ENCODE measurements around the gene ACCSL.

The ACCSL gene

DNA sequence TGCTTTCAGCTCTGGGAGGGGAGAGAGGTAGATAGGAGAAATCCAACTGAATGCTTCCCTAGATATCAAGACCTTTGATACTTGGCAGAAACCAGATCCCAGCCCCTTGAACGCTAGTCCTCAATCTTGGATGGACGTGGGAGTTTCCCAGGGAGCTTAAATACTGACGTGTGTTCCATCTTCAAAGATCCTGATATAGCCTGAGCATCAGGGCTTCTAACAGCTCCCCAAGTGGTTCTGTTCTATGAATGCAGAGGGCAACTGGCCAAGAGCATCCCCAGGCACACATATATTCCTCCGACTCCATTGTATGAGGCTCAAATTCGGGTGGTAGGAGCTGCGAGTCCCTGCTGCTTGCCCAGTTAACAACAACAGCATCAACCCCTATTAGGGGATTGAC lies 9.6 kb downstream of the ACCSL start:
- TF ChIP-seq ZNF274 (IDR thresholded peaks at IDR 0.05; ENCODE audit: low read depth, low read length) = no peak
- H3K4me3 ChIP-seq (ENCODE audit: low read length) = no peak overlapping the region

DNA sequence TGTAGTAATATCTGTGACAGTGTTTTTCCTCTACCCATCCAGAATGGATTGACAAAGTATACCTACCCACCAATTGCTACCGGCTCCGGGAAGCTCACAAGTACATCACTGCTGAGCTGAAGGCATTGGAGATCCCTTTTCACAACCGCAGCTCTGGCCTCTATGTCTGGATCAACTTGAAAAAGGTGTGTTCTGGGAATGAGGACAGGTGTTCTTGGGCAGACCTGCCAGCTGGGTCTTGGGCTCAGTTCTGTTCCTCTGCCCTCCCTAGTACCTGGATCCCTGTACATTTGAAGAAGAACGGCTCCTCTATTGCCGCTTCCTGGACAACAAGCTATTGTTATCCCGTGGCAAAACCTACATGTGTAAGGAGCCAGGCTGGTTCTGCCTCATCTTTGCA lies 10.5 kb downstream of the ACCSL start:
- H3K4me3 ChIP-seq (ENCODE audit: low read length) = no peak overlapping the region
- TF ChIP-seq ZNF274 (IDR thresholded peaks at IDR 0.05; ENCODE audit: low read depth, low read length) = no peak

DNA sequence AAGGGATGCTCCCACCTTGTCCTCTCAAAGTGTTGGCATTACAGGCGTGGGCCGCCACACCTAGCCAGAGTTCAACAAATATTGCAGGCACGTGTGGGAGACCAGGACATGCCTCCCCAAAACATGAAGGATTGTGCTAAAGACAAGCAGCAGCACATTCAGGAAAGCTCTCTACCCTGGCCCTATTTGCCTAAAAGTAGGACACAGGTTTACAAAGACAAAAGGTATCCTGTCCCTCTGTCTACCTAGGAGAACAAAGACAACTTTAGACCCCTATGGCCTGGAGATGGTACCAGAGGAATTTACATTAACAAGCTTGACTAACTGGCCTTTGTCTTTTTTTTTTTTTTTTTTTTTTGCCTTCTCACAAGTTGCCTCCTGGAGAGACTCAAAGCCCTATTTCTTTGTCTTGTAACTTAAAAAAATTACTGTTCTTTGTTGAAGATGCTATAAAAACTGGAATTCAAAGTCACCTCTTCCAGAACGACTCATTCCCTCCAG lies 17.4 kb downstream of the ACCSL start:
- no peak for TF ChIP-seq ZNF274 (IDR thresholded peaks at IDR 0.05; ENCODE audit: low read depth, low read length)
- H3K4me3 ChIP-seq (ENCODE audit: low read length) = no peak overlapping the region

DNA sequence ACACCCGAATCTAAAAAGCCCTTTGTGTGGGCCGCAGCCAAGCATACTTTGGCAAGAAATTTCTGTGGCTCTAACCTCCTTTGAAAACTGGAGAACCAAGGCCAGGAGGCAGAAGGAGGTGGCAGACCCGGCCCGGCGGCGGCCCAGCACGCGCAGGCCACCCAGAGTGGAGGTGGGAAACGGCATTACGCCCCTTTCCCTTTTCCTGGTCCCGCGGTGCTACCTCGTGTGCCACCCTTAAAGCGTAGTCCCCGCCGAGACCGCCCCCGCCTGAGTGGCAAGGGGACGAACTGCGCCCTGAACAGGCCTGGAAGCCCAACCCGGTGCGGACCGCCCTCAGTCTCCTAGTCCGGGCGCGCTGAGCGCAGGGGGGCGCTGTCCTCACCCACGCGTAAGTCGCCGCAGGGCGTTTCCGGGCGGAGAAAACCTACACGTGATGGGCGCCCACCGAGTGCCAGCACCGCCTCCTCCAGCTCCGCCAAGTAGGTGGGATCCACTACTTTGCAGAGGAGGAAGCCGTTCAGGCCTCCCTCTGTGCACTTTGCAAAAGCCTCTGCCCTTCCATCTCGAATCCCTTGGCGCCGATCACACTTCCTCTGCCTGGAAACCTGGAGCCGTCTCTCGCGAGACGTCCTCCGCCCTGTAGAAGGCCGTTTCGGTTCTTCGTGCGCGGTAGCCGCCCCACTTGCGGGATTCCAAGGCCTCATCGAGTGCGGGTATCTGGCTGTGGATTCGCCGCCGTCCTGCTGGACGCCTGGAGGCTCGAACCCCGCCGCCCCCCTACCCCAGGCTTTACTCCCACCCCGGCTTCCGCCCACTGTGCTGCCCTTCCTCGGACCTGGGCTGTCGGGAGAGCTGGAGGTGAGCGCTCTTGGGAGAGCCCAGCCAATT lies 18.3 kb downstream of the ACCSL start, which contains the start of gene ACCS:
Gene ACCS, plus strand, starts transcription at position 430 of the 891 bp plus-strand sequence. CDS start 1,358 bp downstream, outside the sequence.
- no peak for TF ChIP-seq ZNF274 (IDR thresholded peaks at IDR 0.05; ENCODE audit: low read depth, low read length)
- H3K4me3 ChIP-seq (ENCODE audit: low read length) = peak within 1 kb of the TSS; percentile 46; the same call in 1 of the 2 replicates

DNA sequence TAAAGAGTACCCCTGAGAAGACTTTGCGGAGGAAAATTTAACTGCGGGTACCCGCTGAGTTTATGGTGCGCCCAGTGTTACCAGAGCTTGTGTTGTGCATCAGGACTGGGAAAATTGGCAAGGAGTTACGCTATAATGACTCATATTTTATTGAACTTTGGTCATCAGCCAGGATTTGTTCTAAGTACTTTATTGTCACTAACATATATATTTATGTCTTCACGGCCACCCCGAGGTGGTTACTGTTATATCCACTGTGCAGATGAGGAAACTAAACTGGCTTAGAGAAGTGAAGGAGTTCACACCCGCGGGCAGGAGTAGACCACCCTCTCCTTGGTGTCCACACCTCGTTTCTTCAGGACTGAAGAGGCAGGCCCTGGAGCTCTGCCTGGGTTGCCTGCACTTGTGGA lies 19.0 kb downstream of the ACCSL start:
- no peak for TF ChIP-seq ZNF274 (IDR thresholded peaks at IDR 0.05; ENCODE audit: low read depth, low read length)
- peak overlapping the region; percentile 46; the same call in 1 of the 2 replicates for H3K4me3 ChIP-seq (ENCODE audit: low read length)

DNA sequence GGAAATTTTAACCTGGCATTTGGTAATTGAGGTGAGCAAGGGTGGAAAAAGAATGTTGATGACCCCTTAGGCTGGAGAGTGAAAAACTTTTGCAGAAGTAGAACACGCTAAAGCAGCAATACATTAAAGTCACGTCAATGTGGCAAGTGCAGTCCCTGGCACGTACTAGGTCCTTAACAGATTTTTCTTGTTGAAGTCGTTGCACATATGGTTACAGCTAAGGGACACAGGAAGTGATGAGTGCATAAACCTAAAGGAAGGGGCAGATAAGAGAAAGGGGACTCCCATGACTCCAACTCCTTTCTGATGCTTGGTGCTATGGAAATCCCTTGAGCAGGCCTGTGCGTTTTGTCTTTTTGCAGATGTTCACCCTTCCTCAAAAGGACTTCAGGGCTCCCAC lies 19.5 kb downstream of the ACCSL start:
- TF ChIP-seq ZNF274 (IDR thresholded peaks at IDR 0.05; ENCODE audit: low read depth, low read length) = no peak
- H3K4me3 ChIP-seq (ENCODE audit: low read length) = no peak overlapping the region

DNA sequence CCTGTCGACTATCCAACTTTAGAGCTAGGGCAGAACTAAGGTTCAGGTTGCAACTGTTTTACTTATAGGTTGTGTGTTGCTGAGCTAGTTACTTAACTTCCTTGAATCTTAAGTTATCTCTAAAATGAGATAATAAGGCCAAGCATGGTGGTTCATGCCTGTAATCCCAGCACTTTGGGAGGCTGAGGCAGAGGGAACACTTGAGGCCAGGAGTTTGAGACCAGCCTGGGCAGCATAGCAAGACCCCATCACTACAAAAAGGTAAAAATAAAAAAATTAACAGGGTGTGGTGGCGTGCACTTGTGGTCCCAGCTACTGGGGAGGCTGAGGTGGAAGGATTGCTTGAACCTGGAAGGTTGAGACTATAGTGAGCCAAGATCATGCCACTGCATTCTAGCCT lies 20.4 kb downstream of the ACCSL start:
- H3K4me3 ChIP-seq (ENCODE audit: low read length) = no peak overlapping the region
- TF ChIP-seq ZNF274 (IDR thresholded peaks at IDR 0.05; ENCODE audit: low read depth, low read length) = no peak

DNA sequence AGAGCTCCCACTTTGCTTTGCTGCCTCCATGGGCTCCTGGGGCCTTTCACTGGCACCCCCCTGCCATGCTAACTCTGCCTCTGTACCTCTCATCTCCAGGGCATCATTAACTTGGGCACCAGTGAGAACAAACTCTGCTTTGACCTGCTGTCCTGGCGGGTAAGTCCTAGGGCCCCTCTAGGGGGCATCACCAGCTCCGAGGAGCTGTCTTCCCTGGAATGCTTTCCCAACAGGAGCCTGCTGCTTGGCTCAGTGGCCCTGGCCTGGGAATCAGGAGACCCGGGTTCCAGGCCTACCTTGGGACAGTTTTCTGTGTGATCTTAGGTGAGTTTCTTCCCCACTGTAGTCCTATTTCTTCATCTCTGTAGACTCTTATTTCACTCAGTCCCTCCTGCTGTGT lies 23.4 kb downstream of the ACCSL start:
- no peak for TF ChIP-seq ZNF274 (IDR thresholded peaks at IDR 0.05; ENCODE audit: low read depth, low read length)

DNA sequence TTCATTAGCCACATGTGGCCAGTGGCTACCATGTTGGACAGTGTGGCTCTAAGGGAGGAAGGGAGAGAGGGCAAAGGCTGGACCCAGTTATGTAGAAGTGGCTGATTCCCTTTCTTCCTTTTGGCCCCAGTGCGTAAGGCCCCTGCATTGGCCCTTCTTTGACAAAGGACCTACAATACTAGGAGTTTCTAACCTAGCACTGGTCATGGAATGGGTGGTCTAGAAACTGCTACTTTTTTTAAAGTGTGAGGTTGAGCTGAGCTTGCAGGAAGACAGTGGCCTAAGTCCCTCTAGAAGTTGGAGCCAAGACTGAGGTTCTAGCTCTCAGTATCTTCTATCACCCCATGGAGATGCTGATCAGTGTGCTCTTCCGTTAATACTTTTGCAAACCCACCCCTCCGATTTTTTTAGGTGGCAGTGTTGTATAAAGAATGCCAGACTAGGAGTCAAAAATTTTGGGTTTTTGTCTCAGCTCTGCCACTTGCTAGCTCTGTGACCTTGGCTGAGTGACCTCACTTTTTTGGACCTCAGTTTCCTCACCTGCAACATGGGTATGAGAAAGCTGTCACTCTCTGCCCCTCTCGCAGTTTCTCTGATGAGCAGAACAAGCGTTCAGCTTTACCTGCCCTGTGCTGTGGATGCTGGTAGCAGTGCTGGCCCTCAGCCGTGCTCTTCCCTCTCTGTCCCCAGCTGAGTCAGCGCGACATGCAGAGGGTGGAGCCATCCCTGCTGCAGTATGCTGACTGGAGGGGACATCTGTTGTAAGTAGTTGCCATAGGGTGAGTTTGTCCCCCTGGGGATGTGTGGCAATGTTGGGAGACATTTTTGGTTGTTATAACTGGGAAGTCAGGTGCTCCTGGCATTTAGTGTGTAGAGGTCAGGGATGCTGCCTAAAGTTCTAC lies 25.2 kb downstream of the ACCSL start:
- H3K4me3 ChIP-seq (ENCODE audit: low read length) = no peak overlapping the region
- TF ChIP-seq ZNF274 (IDR thresholded peaks at IDR 0.05; ENCODE audit: low read depth, low read length) = no peak

More for the DNA sequence above, 23.4 kb downstream of the ACCSL start:
- H3K4me3 ChIP-seq (ENCODE audit: low read length) = no peak overlapping the region

DNA sequence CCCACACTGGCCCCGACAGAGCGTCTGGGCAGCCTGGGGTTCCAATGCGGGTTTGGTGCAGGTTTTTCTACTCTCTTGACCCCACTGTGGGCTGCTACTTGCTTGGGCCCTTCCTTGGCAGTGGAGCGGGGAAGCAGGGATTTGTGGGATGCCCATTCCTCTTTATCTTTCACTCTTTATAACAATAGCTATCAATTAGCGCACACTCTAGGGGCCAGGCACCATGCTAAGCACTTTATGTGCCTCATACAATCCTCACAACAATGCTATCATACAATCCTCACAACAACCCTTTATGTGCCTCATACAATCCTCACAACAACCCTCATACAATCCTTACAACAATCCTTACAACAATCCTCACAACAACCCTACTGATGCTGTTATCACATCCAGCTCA lies 31.0 kb downstream of the ACCSL start:
- H3K4me3 ChIP-seq (ENCODE audit: low read length) = no peak overlapping the region
- TF ChIP-seq ZNF274 (IDR thresholded peaks at IDR 0.05; ENCODE audit: low read depth, low read length) = no peak

DNA sequence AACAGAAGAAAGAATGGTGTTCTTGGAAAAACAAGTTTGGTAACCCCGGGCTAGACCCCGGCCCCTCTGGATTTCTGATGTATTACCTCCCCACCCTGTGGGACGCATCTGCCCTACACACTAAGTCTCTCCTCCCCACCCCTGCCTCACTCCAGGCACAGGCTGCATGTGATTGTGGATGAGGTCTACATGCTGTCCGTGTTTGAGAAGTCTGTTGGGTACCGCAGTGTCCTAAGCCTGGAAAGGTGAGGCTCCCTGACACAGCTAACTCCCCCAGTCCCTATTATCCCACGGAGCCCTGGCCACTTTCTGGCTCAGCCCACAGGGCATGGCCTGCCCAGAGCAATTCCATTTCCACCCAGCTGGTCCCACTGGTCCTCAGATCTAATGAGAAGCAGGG lies 31.6 kb downstream of the ACCSL start:
- TF ChIP-seq ZNF274 (IDR thresholded peaks at IDR 0.05; ENCODE audit: low read depth, low read length) = no peak
- no peak overlapping the region for H3K4me3 ChIP-seq (ENCODE audit: low read length)

DNA sequence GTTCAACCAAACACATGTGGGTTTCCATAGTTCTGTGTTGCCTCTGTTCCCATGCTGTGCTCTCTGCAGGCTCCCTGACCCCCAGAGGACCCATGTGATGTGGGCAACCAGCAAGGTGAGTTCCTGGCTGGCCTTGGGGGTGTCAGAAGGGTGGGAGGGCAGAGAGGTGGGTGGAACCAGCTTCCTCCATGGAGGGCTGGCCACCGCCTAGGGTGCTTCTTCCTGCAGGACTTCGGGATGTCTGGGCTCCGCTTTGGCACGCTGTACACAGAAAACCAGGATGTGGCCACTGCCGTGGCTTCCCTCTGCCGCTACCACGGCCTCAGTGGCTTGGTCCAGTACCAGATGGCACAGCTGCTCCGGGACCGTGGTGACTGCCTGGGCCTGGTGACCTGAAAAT lies 33.2 kb downstream of the ACCSL start:
- TF ChIP-seq ZNF274 (IDR thresholded peaks at IDR 0.05; ENCODE audit: low read depth, low read length) = no peak
- no peak overlapping the region for H3K4me3 ChIP-seq (ENCODE audit: low read length)

DNA sequence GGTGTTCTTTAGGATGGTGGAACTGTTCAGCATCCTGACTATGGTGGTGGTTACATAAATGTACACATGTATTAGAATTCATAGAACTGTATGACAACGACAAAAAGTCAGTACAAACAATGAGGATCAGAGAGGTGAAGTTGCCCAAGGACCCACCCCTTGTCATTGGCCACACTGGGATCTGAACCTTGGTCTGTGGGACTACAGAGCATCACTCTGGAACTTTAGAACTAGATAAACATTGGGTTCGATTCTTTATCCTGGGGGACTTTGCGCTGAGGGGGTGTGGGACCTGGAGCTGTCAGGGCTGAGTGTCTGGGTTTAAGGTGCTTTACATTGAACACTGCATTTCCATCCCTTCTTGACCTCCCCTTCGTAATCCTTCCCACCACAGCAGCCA lies 34.9 kb downstream of the ACCSL start:
- no peak overlapping the region for H3K4me3 ChIP-seq (ENCODE audit: low read length)
- TF ChIP-seq ZNF274 (IDR thresholded peaks at IDR 0.05; ENCODE audit: low read depth, low read length) = no peak

DNA sequence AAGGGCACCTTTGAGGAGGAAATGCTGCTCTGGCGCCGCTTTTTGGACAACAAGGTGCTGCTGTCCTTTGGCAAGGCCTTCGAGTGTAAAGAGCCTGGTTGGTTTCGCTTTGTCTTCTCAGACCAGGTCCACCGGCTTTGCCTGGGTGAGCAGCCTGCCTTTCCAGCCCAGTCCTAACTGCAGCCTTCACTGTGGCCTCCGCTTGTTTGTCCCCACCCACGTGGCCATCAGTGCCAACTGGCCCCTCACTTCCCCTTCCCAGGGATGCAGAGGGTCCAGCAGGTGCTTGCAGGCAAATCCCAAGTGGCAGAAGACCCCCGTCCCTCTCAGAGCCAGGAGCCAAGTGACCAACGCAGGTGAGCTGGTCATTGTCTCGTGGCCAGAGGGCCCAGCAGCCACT lies 35.7 kb downstream of the ACCSL start:
- no peak for TF ChIP-seq ZNF274 (IDR thresholded peaks at IDR 0.05; ENCODE audit: low read depth, low read length)
- H3K4me3 ChIP-seq (ENCODE audit: low read length) = no peak overlapping the region

All from GM08714 (cell line).